MG63 (cell line): ENCODE data around the gene NKAPL. TPM values are rescaled to one million over a fixed set of nuclear protein-coding genes. Genes with fewer than 3 reads are reported as not detected.

ENCODE experiments used
- DNase-seq: peaks from one replicate; pipeline ENCODE4 v3.0.0-alpha.2; 2020
- H3K27me3 ChIP-seq: fragments of 250-450 bp; sonication (Bioruptor Pico); 2 replicates; pipeline ENCODE4 v1.5.1; 2020; ENCODE audit warnings: mild to moderate bottlenecking, moderate library complexity
- H3K36me3 ChIP-seq: fragments of 250-450 bp; sonication (Bioruptor Pico); 2 replicates; pipeline ENCODE4 v1.5.1; 2020; ENCODE audit warnings: mild to moderate bottlenecking, moderate library complexity
- H3K4me3 ChIP-seq: fragments of 250-450 bp; sonication (Bioruptor Pico); 2 replicates; pipeline ENCODE4 v1.5.1; 2020; ENCODE audit warnings: mild to moderate bottlenecking, moderate library complexity
- H3K9me3 ChIP-seq: fragments of 250-450 bp; sonication (Bioruptor Pico); 2 replicates; pipeline ENCODE4 v1.5.1; 2020; ENCODE audit warnings: mild to moderate bottlenecking, moderate library complexity
- total RNA-seq: library from RNA; depleted of rRNA; stranded (reverse); fragments of >200 nt; shearing (Covaris generic); gene quantifications from 2 replicates; pipeline ENCODE4 v1.2.3, GENCODE V29; 2014; ENCODE audit warnings: low replicate concordance; rRNA removed

NKAPL gene
- not detected in 2 replicates for total RNA-seq

DNA sequence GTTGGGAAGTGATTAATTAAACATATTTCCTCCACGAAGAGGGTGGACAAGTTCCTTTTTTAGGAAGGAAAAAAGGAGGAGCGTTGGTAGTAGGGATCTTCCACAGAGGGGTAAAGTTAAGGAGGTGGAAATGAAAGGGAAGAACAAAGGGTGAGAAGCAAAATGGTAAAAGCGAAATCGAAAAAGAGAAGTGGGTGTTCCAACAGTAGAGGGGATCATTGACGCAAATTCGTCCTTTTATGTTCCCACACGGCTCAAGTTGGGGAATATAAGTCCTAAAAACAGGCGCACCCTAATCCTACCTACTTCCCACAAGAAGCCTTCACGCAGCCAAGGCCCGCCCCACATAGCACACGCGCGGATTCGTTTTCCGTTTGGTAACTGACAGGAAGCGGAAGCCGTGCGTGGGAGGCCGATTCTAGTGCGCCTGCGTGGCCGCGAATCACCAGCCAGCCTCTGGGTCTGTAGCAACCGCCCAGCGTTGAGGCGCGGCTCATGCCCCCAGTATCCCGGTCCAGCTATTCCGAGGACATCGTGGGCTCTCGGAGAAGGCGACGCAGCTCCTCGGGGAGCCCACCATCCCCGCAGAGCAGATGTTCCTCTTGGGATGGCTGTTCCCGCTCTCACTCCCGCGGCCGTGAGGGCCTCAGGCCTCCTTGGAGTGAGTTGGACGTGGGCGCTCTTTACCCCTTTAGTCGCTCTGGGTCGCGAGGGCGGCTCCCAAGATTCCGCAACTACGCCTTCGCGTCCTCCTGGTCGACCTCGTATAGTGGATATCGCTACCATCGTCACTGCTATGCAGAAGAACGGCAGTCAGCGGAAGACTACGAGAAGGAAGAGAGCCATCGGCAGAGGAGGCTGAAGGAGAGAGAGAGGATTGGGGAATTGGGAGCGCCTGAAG lies at the start of gene NKAPL:
Gene NKAPL, plus strand, starts transcription at position 421 of the 901 bp plus-strand sequence. Its CDS starts 75 bp downstream, at position 496.
- H3K4me3 ChIP-seq, result no peak within 1 kb of the TSS
- no peak for DNase-seq

DNA sequence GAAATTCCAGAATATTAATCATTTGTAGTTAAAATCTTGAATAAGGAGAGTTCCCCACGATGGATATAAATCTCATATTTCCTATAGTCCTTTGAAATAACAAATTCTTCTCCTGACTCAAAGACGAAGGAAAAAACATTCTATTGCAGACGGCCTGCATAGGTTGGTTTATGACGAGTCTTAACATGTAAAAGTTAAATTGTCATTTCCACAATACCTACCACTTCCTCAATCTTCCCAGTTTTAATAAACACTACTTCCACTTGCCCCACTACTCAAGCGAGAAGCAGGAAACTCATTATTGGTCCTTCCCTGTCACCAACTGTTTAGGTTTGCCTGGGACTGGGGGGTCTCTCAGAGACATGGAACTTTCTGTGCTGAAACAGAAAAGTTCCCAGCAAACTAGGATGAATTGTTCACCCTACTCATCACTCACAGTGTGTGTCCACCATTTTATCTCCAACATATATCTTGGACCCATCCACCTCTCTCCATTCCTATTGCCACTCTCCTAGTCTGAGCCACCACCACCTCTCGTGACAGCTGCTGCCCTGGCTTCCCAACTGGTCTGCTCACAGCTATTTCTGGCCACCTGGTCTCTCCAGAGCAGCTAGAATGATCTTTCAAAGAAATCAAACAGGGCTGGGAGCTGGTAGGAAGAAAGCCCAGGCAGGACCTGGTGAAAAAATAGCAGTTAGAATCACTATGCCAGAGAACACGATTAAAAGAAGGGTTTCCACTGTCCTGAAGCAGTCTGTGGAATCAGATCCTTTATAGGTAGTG lies 49.2 kb upstream of the NKAPL start:
- no peaks in the 10 kb centered on the region for H3K36me3 ChIP-seq
- no peaks in the 10 kb centered on the region for H3K27me3 ChIP-seq
- no peak overlapping the region for H3K4me3 ChIP-seq
- H3K9me3 ChIP-seq, result no peaks in the 10 kb centered on the region
- no peak for DNase-seq

More for the DNA sequence above, at the start of gene NKAPL:
- H3K9me3 ChIP-seq, result no peaks in the 10 kb centered on the region
- H3K36me3 ChIP-seq, result no peaks in the 10 kb centered on the region
- H3K27me3 ChIP-seq, result no peaks in the 10 kb centered on the region

- Histone ChIP-seq H3K9me3 (no peaks in the 10 kb centered on the region), H3K36me3 (no peaks in the 10 kb centered on the region), H3K4me3 (peak overlapping the region; percentile 58), H3K27me3 (no peaks in the 10 kb centered on the region)
- DNase-seq, result no peak
Measured at GRCh38 chr6:28211840-28212509, 47.1 kb upstream of the NKAPL start.

GRCh38 chr6:28212510-28213212 lies 46.4 kb upstream of the NKAPL start:
- Histone ChIP-seq H3K27me3 (no peaks in the 10 kb centered on the region), H3K4me3 (peak overlapping the region; percentile 58), H3K36me3 (no peaks in the 10 kb centered on the region), H3K9me3 (no peaks in the 10 kb centered on the region)
- DNase-seq, result peak; percentile 64

DNA sequence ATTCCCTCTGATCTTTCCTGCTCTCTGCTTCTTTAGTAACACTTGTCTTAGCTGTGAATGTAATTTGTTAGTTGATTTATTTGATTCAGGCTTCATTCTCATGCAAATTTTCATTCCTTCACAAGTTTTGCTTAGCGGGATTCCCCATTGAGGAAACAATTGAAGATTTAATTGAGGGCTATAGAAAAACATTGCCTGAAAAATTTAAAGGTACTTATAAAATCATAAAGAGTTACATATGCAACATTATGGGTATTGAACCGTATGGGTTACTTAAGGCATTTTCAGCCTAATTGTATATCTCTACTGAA lies 45.9 kb upstream of the NKAPL start:
- Histone ChIP-seq H3K4me3 (peak overlapping the region; percentile 58), H3K27me3 (no peaks in the 10 kb centered on the region)

GRCh38 chr6:28215425-28215824 lies 43.7 kb upstream of the NKAPL start:
- Histone ChIP-seq H3K36me3 (no peaks in the 10 kb centered on the region), H3K27me3 (no peaks in the 10 kb centered on the region), H3K9me3 (no peaks in the 10 kb centered on the region), H3K4me3 (no peak overlapping the region)
- no peak for DNase-seq

More for the DNA sequence above, 45.9 kb upstream of the NKAPL start:
- Histone ChIP-seq H3K36me3 (no peaks in the 10 kb centered on the region), H3K9me3 (no peaks in the 10 kb centered on the region)
- no peak for DNase-seq

DNA sequence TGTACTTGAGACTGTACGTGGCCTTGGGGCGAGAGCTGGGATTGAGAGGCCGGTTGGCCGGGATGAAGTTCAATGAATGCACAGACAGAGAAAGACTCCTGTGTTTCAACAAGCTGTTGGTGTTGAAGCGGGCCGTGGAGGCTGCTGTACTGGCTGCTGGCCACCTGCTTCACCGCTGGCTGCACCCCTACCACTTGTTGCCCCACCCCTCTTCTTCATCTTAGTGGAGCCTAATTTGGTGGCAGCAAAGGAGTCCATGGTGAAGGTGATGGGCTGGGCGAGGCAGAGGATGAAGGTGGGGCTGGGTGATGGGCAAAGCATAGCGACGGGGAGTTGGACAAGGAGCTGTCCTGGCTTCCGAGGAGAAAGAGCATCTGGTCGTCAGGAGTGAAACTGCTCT lies 41.2 kb upstream of the NKAPL start:
- H3K36me3 ChIP-seq, result no peaks in the 10 kb centered on the region
- no peak overlapping the region for H3K4me3 ChIP-seq
- DNase-seq, result no peak
- H3K9me3 ChIP-seq, result no peaks in the 10 kb centered on the region
- no peaks in the 10 kb centered on the region for H3K27me3 ChIP-seq

GRCh38 chr6:28218312-28219248 lies 40.5 kb upstream of the NKAPL start:
- H3K4me3 ChIP-seq, result peak overlapping the region; percentile 54
- DNase-seq, result peak; percentile 75
- no peaks in the 10 kb centered on the region for H3K9me3 ChIP-seq
- no peaks in the 10 kb centered on the region for H3K27me3 ChIP-seq
- H3K36me3 ChIP-seq, result no peaks in the 10 kb centered on the region

- Histone ChIP-seq H3K36me3 (no peaks in the 10 kb centered on the region), H3K9me3 (no peaks in the 10 kb centered on the region), H3K4me3 (no peak overlapping the region), H3K27me3 (no peaks in the 10 kb centered on the region)
- DNase-seq, result no peak
Measured at GRCh38 chr6:28220257-28221133, 38.6 kb upstream of the NKAPL start.

DNA sequence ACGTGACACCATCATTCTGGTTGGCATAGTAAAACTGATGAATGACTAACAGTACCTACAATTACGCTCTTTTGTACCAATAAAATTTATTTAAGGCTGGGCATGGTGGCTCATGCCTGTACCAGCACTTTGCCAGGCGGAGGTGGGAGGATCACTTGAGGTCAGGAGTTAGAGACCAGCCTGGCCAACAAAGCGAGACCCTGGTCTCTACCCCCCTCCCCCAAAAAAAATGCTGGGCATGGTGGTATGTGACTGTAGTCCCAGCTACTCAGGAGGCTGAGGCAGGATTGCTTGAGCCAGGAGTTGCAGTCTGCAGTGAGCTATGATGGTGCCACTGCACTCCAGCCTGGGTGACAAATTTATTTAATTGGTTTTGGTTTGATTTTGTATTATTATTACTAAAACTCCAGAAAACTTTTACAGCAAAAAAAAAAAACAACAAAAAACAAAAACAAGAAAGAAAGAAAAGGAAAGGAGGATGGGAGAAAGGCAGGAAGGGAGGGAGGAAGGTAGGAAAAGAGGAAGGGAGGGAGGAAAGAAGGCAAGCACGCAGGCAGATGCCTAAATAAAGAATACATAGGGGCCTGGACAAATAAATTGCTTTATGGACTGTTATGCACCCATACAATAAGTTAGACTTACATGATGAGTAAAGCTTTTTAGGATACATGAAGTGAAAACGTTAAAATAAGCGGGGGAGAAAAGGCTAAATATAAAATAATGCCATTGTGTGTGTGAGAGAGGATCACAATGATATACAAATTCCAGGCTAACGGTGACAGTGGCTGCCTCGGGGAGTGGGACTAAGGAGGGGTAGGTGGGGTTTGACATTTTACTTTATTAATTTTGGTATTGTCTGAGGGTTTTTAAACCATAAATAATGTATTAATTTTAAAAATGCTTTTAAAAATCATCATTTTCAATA lies 34.7 kb upstream of the NKAPL start:
- Histone ChIP-seq H3K27me3 (no peaks in the 10 kb centered on the region), H3K9me3 (no peaks in the 10 kb centered on the region), H3K4me3 (peak overlapping the region; percentile 71), H3K36me3 (peaks cover 16% of the 10 kb centered on the region)
- DNase-seq, result no peak

DNA sequence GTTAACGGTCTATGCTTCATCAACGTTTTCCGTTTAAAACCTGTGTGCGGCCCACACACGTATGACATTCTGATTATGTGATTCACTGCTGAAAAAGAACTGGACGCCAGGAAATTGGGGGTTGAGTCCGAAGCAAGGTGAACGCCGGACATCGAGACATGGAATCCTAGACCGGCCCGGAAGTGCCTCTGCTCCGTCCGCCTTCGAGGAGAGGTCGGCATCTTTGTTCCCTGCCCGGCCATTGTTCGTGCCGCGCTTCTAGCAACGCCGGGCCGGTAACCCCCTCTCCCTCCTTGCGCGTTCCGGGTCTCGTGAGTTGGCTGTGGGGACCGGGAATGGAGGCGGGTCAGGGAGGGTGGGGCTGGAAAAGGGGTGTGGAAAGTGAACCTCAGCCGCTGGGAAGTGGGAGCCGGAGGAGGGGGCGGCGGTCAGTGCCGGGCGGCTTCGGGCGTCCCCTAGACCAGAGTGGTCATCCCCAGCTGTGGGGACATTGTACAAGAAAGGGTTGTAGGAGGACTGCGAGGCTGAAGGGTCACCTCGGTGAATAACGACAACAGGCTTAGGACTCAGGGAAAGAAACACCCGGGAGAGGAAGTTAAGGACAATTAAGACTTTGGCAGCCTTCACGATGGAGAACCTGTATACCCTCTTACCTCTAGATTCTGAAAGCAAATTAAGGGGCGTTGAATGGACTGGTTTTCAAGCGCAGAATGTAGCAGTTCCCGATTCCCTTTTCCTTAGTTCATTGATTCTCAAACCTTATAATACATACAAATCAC lies 33.9 kb upstream of the NKAPL start, which contains the start of gene ZSCAN9:
Gene ZSCAN9, plus strand, starts transcription at position 220 of the 779 bp plus-strand sequence. CDS start 1,810 bp downstream, outside the sequence.
- Histone ChIP-seq H3K36me3 (peaks cover 18% of the 10 kb centered on the region), H3K27me3 (no peaks in the 10 kb centered on the region), H3K9me3 (no peaks in the 10 kb centered on the region), H3K4me3 (peak within 1 kb of the TSS; percentile 71)
- DNase-seq, result peak; percentile 86

DNA sequence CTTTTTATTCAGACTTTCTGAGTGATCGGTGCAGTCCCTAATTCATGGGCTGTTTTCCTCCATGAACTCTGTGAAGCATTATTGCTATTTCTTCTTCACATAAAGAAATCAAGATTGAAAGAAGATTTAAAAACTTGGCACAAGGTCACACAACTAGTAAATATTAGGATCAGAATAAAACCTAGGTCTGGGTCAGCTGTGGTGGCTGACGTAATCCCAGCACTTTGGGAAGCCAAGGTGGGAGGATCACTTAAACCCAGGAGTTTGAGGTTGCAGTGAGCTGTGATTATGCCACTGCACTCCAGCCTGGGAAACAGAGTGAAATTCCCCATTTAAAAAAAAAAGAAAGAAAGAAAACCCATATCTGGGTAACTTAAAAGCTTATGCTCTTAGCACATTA lies 32.6 kb upstream of the NKAPL start:
- Histone ChIP-seq H3K36me3 (peaks cover 27% of the 10 kb centered on the region), H3K4me3 (no peak overlapping the region), H3K9me3 (no peaks in the 10 kb centered on the region), H3K27me3 (no peaks in the 10 kb centered on the region)
- DNase-seq, result no peak

DNA sequence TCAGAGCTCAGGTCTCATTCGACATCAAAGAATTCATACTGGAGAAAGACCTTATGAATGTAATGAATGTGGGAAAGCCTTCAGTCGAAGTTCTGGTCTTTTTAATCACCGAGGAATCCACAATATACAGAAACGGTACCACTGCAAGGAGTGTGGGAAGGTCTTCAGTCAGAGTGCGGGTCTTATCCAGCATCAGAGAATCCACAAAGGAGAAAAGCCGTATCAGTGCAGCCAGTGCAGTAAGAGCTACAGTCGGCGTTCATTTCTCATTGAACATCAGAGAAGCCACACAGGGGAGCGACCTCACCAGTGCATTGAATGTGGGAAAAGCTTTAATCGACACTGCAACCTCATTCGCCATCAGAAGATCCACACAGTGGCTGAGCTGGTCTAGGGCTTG lies 26.3 kb upstream of the NKAPL start:
- no peak for DNase-seq
- Histone ChIP-seq H3K9me3 (no peaks in the 10 kb centered on the region), H3K4me3 (no peak overlapping the region), H3K36me3 (peaks cover 27% of the 10 kb centered on the region), H3K27me3 (no peaks in the 10 kb centered on the region)
